GM21367 (cell line): ENCODE data around the gene EDNRA.
"Not testable (repeated sequence)": the region's sequence is repeated elsewhere in the genome, so short reads cannot be mapped to it uniquely, and the experiment has no call there.

Experiments
- ATAC-seq: cut with Tn5 transposase; IDR thresholded peaks from one replicate; pipeline ENCODE4 v1.9.1; 2021; ENCODE audit not compliant: unreplicated experiment

The EDNRA gene

GRCh38 chr4:147480891-147481576 is at the start of gene EDNRA:
EDNRA (plus strand) TSS chr4:147481097; CDS start chr4:147485682, 4,585 bp downstream.
- ATAC-seq: no peak

GRCh38 chr4:147434370-147434769 is 46.5 kb upstream of the EDNRA start:
- not testable (repeated sequence) for ATAC-seq

- no peak for ATAC-seq
Measured at GRCh38 chr4:147440442-147440841, 40.5 kb upstream of the EDNRA start.

- ATAC-seq: no peak
Measured at GRCh38 chr4:147447786-147448185, 33.1 kb upstream of the EDNRA start.

- ATAC-seq: no peak
Measured at GRCh38 chr4:147453561-147454141, 27.2 kb upstream of the EDNRA start.

GRCh38 chr4:147456706-147457105 is 24.2 kb upstream of the EDNRA start:
- no peak for ATAC-seq

- ATAC-seq: no peak
Measured at GRCh38 chr4:147461161-147461560, 19.7 kb upstream of the EDNRA start.

- ATAC-seq: no peak
Measured at GRCh38 chr4:147463065-147463464, 17.8 kb upstream of the EDNRA start.

GRCh38 chr4:147465461-147465860 is 15.4 kb upstream of the EDNRA start:
- ATAC-seq: no peak

- peak; percentile 81 for ATAC-seq
Measured at GRCh38 chr4:147477439-147477838, 3.5 kb upstream of the EDNRA start.

- ATAC-seq: no peak
Measured at GRCh38 chr4:147479376-147479775, 1.5 kb upstream of the EDNRA start.

- ATAC-seq: no peak
Measured at GRCh38 chr4:147479786-147480185, 1.1 kb upstream of the EDNRA start.

- ATAC-seq: no peak
Measured at GRCh38 chr4:147480502-147480890, 401 bp upstream of the EDNRA start.

- ATAC-seq: no peak
Measured at GRCh38 chr4:147481577-147482109, 746 bp downstream of the EDNRA start.

GRCh38 chr4:147482281-147482680 is 1.4 kb downstream of the EDNRA start:
- ATAC-seq: no peak

GRCh38 chr4:147485167-147485566 is 4.3 kb downstream of the EDNRA start:
- no peak for ATAC-seq

GRCh38 chr4:147487616-147488015 is 6.7 kb downstream of the EDNRA start:
- ATAC-seq: no peak

GRCh38 chr4:147488556-147488955 is 7.7 kb downstream of the EDNRA start:
- no peak for ATAC-seq

- ATAC-seq: no peak
Measured at GRCh38 chr4:147491086-147491485, 10.2 kb downstream of the EDNRA start.

- ATAC-seq: no peak
Measured at GRCh38 chr4:147492306-147492705, 11.4 kb downstream of the EDNRA start.

- ATAC-seq: no peak
Measured at GRCh38 chr4:147492761-147493160, 11.9 kb downstream of the EDNRA start.

GRCh38 chr4:147493307-147493706 is 12.4 kb downstream of the EDNRA start:
- ATAC-seq: no peak

- no peak for ATAC-seq
Measured at GRCh38 chr4:147494301-147494700, 13.4 kb downstream of the EDNRA start.
